COLO668 (cell line): ENCODE results near the gene ASPDH.

Experiments
- DNase-seq: peaks from one replicate; lab custom pipeline; 2025; ENCODE audit not compliant: unreplicated experiment; lab: John Stamatoyannopoulos, UW

Gene ASPDH

GRCh38 chr19:50498219-50499056 lies 15.3 kb downstream of the ASPDH start:
- DNase-seq: no peak

DNA sequence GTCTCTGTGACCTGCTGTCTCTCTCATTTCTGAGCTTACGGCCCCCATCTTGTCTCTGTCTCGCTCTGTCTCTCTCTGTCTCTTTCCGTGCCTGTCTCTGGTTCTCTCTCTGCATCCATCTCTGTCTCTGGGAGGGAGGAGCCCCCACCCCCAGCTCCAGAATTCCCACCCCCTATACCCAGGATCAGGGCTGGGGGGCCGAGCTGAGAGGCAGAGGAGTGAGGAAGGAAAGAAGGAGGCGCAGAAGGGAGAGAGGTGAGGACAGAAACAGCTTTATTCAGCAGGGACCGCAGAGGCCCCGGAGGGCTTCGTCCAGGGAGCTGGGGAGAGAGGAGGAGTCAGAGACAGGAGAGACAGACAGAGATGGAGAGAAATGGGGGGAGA lies 16.7 kb downstream of the ASPDH start:
- DNase-seq: no peak

- DNase-seq: peak; percentile 13
Observed at GRCh38 chr19:50496189-50497021, 17.3 kb downstream of the ASPDH start.

GRCh38 chr19:50495020-50495531 lies 18.6 kb downstream of the ASPDH start:
- no peak for DNase-seq

DNA sequence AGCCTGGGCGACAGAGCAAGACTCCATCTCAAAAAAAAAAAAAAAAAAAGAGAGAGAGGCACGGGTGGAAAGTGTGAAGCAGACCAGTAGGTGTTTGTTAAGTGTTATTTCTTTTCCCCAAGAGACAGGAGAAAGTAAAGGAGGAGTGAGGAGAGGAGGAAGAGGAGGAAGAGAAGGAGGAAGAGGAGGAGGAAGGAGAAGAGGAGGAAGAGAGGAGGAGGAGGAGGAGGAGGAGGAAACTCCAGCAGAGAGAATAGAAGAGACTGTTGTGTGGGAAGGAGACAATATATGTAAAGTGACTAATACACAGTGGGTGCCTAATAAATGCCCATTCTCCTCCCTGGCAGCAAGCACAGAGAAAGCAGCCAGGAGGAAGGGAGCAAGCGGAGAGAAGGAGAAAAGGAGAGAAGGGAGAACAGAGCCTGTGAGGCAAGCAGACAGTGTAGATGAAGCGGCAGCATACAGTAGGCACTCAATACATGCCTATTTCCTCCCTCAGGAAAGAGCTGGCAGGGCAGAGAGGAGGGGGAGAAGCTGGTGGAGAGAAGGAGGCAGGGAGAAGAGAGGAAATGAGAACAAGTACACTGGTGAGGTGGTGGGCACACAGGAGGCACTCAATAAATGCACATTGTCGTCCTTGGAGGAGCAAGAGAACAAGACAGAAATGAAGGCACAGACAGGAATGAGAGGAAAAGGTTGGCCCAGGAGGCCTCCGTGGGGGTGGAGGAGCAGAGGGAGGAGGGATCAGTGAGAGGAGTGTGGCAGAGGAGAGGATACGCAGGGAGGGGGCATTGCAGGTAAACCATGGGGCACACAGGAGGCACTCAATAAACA lies 19.3 kb downstream of the ASPDH start:
- no peak for DNase-seq

DNA sequence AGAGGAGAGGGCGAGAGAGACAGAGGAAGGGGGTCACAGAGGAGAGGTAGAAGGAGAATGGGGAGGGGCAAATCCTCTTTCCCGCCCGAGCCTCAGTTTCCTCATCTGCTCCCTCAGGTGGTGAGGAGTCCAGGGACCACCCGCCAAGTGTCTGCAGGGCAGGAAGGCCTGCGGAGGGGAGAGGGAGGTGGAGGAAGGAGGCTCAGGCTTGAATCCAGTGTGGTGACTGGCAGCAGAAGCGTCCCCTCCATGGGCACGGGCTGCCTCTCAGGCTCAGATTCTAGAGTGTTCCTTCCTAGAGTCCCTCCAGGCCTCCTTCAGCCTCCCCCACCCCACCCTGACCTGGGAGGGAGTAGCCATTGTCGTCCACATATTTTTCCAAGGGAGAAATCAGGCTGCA lies 20.5 kb downstream of the ASPDH start:
- DNase-seq: no peak

GRCh38 chr19:50492303-50493052 lies 21.2 kb downstream of the ASPDH start:
- no peak for DNase-seq

GRCh38 chr19:50490991-50491472 lies 22.7 kb downstream of the ASPDH start:
- no peak for DNase-seq

DNA sequence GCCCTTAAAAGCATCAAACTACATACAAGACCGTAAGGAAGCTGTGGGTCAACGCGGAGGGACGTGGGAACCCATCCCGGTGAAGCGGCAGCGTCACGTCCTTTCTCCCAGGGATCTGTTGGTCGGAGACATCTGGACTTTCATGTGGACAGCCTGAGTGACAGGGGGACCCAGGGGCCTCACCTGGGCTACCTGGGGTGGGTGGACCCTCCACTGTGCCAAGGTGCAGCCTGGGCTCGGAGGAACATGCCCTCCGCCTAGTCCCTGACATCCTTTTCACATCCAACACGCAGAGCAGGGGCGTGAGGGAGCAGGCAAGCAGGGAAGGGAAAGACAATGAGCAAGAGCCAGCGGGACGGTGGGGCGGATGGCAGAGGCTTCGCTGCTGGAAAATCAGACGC lies 23.3 kb downstream of the ASPDH start:
- no peak for DNase-seq

DNA sequence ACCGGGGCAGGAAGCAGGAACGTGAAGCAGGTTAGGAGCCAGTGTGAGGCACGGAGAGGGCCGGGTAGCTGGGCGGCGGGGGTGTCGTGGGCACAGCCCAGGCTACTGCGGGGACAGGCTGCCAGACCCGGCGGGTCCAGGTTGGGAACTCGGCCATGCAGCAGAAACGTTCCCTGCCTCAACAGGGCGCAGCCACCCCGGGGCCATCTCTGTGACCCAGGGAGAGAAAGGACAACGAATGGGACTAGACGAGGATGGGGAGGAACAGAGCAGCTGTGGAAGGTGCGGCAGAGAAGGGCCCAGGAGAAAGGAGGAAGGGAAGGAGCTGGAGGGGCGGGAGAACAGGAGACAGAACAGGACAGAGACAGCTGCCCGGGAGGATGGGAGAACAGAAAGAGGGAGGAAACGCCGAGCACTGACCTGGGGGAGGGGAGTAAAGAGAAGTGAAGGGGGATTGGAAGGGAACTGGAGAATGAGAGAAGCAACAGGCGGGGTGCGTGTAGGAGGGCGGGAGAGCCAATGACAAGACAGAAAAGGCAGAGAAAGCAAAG lies 24.2 kb downstream of the ASPDH start:
- no peak for DNase-seq

DNA sequence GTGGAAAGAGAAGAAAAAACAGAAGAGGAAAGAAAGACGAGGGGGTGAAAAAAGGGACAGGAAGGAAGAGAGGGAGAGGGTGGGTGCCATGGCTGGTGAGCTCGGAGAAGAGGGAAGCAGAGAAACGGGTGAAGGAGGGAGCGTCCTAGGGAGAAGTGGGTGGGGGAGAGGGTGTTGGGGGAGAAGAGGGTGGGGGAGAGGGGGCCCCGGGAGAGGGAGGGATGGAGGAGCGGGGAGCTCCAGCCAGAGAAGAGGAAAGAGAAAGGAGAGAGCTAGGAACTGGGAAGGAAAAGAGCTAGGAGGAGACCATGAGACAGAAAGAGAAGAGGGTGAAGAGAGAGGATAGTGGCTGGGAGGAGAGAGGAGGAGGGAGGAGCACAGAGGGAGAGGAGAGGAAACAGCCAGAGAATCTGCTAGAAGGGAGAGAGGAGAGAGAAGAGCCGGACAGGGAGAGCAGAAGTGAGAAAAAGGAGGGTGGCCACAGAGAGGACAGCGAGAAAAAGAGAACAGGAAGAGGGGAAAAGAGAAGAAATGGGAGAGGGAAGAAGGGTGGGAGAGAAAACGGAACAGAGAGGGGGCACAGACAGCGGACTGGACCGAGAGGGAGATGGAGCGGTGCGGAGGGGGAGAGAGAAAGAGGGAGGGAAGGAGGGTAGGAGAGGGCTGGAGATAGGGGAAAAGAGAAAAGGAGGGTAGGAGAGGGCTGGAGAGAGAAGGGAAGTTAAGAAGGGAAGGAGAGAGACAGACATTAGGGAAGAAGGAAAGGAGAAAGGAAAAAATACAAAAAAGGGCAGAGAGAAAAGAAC lies 25.1 kb downstream of the ASPDH start:
- DNase-seq: no peak

DNA sequence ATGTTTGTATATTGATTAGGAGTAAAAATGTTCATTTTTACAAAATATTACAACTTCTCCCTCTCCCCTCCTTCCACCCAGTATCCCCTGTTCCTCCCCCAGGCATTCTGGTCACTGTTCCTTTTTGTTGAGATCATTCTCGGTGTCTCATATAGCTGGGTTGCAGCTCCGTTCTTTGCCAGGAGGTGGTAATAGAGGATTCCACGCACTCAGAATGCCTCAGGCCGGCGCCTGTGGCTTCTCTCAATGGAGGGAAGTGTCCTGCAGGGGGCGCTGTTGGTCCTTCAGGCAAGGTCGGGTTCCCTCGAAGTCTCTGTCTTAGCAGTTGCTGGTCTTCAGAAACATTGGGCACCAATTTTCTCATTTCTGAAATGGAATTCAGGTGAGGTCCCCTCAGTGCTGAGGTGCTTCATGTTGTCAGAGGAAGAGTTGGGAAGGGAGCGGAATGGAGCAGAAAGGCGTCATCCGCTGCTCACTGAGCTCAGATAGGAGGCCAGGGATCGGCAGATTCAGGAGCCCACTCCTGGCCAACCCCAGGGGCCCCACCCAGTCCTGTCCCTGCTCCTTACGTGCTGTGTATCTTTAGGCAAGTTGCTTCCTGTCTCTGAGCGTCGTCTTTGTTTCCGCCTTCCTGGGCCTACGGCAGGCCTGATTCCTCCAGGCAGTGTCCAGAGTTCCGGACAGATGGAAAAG lies 26.7 kb downstream of the ASPDH start:
- DNase-seq: peak; percentile 72

GRCh38 chr19:50485284-50485955 lies 28.3 kb downstream of the ASPDH start:
- no peak for DNase-seq

GRCh38 chr19:50482916-50483315 lies 30.8 kb downstream of the ASPDH start:
- no peak for DNase-seq

DNA sequence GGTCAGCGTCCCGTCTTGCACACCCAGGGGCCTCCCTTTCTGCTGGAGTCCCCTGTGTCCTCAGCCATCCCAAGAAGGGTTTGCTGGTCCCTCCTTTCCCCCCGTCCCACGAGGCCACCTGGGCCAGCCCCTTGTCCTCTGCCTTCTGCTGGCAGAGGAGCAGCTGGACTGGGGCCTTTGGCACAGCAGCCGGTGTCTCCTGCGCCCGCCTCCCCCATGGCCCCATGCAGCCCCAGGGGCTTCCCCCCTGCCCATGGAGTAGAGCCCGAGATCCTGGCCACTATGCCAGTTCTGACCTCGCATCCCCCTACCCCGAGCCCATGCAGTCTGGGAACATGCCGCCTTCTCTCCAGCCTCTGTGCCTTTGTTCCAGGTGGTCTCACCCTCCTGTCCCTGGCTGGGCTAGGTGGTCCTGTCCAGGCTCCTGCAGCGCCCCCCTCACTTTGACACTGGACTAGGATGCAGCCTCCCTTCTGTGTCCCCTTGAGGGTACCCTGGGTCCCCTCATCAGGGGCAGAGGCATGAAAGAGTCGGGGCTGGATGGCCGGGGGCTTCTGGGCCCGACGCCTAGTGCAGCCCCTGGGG lies 31.4 kb downstream of the ASPDH start:
- DNase-seq: no peak

GRCh38 chr19:50481351-50482149 lies 32.2 kb downstream of the ASPDH start:
- DNase-seq: no peak
